HFFc6 (cell line): ENCODE results near the gene SLC2A10. TPM values are rescaled to one million over a fixed set of nuclear protein-coding genes. Genes with fewer than 3 reads are reported as not detected.

Source experiments
- DNase-seq: peaks from one replicate; pipeline ENCODE4 v3.0.0-alpha.2; 2018
- H3K27ac Mint-ChIP-seq: 2 replicates; pipeline ENCODE4 v1.8.0; 2020; ENCODE audit warnings: mild to moderate bottlenecking, mixed read lengths
- H3K27me3 Mint-ChIP-seq: 2 replicates; pipeline ENCODE4 v1.8.0; 2021; ENCODE audit warnings: mild to moderate bottlenecking, moderate library complexity, mixed read lengths; ENCODE audit not compliant: insufficient read depth
- H3K36me3 Mint-ChIP-seq: 2 replicates; pipeline ENCODE4 v1.8.0; 2021; ENCODE audit warnings: low read depth, mixed read lengths
- H3K4me1 Mint-ChIP-seq: 2 replicates; pipeline ENCODE4 v1.8.0; 2020; ENCODE audit warnings: low read depth, mixed read lengths
- H3K4me3 Mint-ChIP-seq: 2 replicates; pipeline ENCODE4 v1.8.0; 2020; ENCODE audit warnings: mild to moderate bottlenecking, moderate library complexity, mixed read lengths
- H3K9me3 Mint-ChIP-seq: 2 replicates; pipeline ENCODE4 v1.8.0; 2020; ENCODE audit warnings: mild to moderate bottlenecking, mixed read lengths
- CTCF ChIP-seq: fragments of 200-600 bp; sonication (generic); IDR thresholded peaks from 2 replicates; pipeline ENCODE4 v1.5.0; 2021; ENCODE audit warnings: antibody characterized with exemption, mild to moderate bottlenecking
- total RNA-seq, 6 experiments: library from RNA; stranded (reverse); fragmentation: NEBNext Ultra II Directional; extraction: Animal tissue kit (Norgen Biotek cat#: 25700); gene quantifications; 2 replicates in 1 of 6; 3 replicates in 5 of 6; pipeline ENCODE4 v1.2.3, GENCODE V29; 2021

The SLC2A10 gene
- total RNA-seq, 6 experiments from 2014 or later = 27.0 to 36.4 (median 30.5) TPM

DNA sequence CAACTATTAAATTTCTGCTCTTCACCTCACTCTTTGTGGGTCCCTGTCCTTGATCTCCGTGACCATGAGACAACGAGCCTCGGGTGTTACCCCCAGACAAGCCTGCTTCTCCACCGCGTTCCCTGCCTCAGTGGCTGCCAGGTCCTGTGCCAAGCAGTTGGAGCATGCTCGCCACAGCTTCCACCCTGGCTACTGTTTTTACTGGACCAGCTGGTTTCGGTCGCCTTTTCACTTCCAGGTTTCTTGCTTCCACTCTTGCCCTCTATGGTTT, 25.8 kb upstream of the SLC2A10 start:
- peaks cover 60% of the 10 kb centered on the region for H3K4me1 Mint-ChIP-seq
- DNase-seq = no peak
- no peak for TF ChIP-seq CTCF
- H3K9me3 Mint-ChIP-seq = no peaks in the 10 kb centered on the region
- H3K4me3 Mint-ChIP-seq = peak overlapping the region; percentile 86
- peaks cover 4% of the 10 kb centered on the region for H3K27me3 Mint-ChIP-seq
- peaks cover 25% of the 10 kb centered on the region for H3K36me3 Mint-ChIP-seq
- H3K27ac Mint-ChIP-seq = peak overlapping the region; percentile 89

GRCh38 chr20:46683939-46684750, 25.3 kb upstream of the SLC2A10 start:
- peaks cover 27% of the 10 kb centered on the region for H3K36me3 Mint-ChIP-seq
- peaks cover 60% of the 10 kb centered on the region for H3K4me1 Mint-ChIP-seq
- peaks cover 4% of the 10 kb centered on the region for H3K27me3 Mint-ChIP-seq
- no peaks in the 10 kb centered on the region for H3K9me3 Mint-ChIP-seq
- no peak for TF ChIP-seq CTCF
- H3K27ac Mint-ChIP-seq = peak overlapping the region; percentile 89
- peak; percentile 73 for DNase-seq
- peak overlapping the region; percentile 86 for H3K4me3 Mint-ChIP-seq

GRCh38 chr20:46688151-46689081, 21.0 kb upstream of the SLC2A10 start:
- TF ChIP-seq CTCF = no peak
- Mint-ChIP-seq H3K36me3 (peaks cover 27% of the 10 kb centered on the region), H3K4me3 (peak overlapping the region; percentile 97), H3K9me3 (no peaks in the 10 kb centered on the region; the same call in 1 of the 2 replicates), H3K27ac (peak overlapping the region; percentile 95), H3K27me3 (peaks cover 6% of the 10 kb centered on the region), H3K4me1 (peaks cover 64% of the 10 kb centered on the region)
- peak; percentile 23 for DNase-seq

GRCh38 chr20:46689082-46689753, 20.2 kb upstream of the SLC2A10 start, which contains the start of gene TP53RK:
Gene TP53RK (minus strand): TSS chr20:46689444. CDS start chr20:46689414, 30 bp downstream.
- peak; percentile 100 for DNase-seq
- H3K4me3 Mint-ChIP-seq = peak within 1 kb of the TSS; percentile 97
- TF ChIP-seq CTCF = peak; percentile 63
- H3K27me3 Mint-ChIP-seq = peaks cover 2% of the 10 kb centered on the region; the same call in 1 of the 2 replicates
- H3K27ac Mint-ChIP-seq = peak within 1 kb of the TSS; percentile 95
- H3K9me3 Mint-ChIP-seq = no peaks in the 10 kb centered on the region; the same call in 1 of the 2 replicates
- H3K4me1 Mint-ChIP-seq = peaks cover 57% of the 10 kb centered on the region
- peaks cover 27% of the 10 kb centered on the region for H3K36me3 Mint-ChIP-seq

DNA sequence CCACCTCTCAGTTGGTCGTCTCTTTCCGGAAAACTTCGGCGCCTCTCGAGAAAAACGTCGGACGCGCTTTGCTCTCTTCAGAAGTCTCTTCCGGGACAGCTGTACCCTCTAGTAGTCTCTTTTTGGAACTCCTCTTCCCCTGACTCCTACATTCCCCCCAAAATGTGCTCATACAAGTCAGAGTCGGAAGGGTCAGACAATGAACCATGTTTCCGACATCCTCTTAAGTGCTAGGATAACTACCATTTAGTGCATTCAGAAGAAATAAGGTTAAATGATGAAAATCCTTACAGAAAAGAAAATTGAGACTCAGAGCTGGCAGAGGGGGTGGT, 19.7 kb upstream of the SLC2A10 start:
- H3K36me3 Mint-ChIP-seq = peaks cover 22% of the 10 kb centered on the region
- H3K4me1 Mint-ChIP-seq = peaks cover 57% of the 10 kb centered on the region
- DNase-seq = no peak
- H3K27me3 Mint-ChIP-seq = peaks cover 2% of the 10 kb centered on the region; the same call in 1 of the 2 replicates
- peak overlapping the region; percentile 95 for H3K27ac Mint-ChIP-seq
- no peak for TF ChIP-seq CTCF
- peak overlapping the region; percentile 97 for H3K4me3 Mint-ChIP-seq
- no peaks in the 10 kb centered on the region; the same call in 1 of the 2 replicates for H3K9me3 Mint-ChIP-seq
